Liver (tissue), 3 donors: ENCODE data around the gene LPP.

Experiments used
- JUND ChIP-seq, 2 donors: IDR thresholded peaks; 2 replicates each; pipeline ENCODE4 v1.6.1; 2016; ENCODE audit warnings: antibody characterized with exemption in 2 of 2
- RAD21 ChIP-seq, 2 donors: IDR thresholded peaks; 2 replicates each; pipeline ENCODE4 v1.6.1; 2016; ENCODE audit warnings: antibody characterized with exemption in 2 of 2, mild to moderate bottlenecking in 2 of 2
- TAF1 ChIP-seq: conservative IDR thresholded peaks from 2 replicates; pipeline ENCODE4 v1.6.1; 2016; ENCODE audit warnings: antibody characterized with exemption, mild to moderate bottlenecking
- ZBTB33 ChIP-seq: IDR thresholded peaks from 2 replicates; pipeline ENCODE4 v1.6.1; 2016; ENCODE audit warnings: antibody characterized with exemption
- TF ChIP-seq, protein P1 (sequence below): fragments of 150-350 bp; IDR thresholded peaks from 2 replicates; pipeline ENCODE4 v1.5.1; 2017; ENCODE audit warnings: improper control_type of control experiment, low read depth, low read length; ENCODE audit not compliant: missing input control
- donor health status: healthy.
- donor health status: healthy.

DNA sequence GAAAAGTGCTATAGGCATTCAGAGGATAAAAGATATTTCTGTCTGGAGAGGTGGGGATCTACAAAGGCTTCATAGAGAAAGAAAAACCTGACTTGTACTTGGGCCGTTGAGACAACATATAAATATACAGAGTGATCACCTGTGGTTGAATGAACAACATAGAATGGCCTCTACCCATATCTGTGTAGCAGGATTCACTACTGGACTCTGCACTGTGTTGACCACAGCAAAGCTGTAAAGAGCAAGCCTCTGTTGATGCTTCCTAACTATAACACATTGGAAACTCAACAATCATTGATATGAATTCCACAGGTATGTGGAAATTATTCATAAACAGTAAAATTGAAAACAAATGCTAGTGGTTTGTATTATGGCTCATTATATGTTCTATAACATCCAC is 19.1 kb upstream of the LPP start:
- TF ChIP-seq, protein P1, sequence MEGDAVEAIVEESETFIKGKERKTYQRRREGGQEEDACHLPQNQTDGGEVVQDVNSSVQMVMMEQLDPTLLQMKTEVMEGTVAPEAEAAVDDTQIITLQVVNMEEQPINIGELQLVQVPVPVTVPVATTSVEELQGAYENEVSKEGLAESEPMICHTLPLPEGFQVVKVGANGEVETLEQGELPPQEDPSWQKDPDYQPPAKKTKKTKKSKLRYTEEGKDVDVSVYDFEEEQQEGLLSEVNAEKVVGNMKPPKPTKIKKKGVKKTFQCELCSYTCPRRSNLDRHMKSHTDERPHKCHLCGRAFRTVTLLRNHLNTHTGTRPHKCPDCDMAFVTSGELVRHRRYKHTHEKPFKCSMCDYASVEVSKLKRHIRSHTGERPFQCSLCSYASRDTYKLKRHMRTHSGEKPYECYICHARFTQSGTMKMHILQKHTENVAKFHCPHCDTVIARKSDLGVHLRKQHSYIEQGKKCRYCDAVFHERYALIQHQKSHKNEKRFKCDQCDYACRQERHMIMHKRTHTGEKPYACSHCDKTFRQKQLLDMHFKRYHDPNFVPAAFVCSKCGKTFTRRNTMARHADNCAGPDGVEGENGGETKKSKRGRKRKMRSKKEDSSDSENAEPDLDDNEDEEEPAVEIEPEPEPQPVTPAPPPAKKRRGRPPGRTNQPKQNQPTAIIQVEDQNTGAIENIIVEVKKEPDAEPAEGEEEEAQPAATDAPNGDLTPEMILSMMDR, result no peak
- TF ChIP-seq JUND (IDR thresholded peaks at IDR 0.05) (no peak), RAD21 (IDR thresholded peaks at IDR 0.05) (no peak), TAF1 (no peak), ZBTB33 (no peak)
